Activated T-cell treated with anti-CD3 and anti-CD28 coated beads for 1 hour (primary cell): Measurements from ENCODE around the gene SLC15A3.
"Not testable (repeated sequence)": the region's sequence is repeated elsewhere in the genome, so short reads cannot be mapped to it uniquely, and the experiment has no call there.

Source experiments
- DNase-seq: peaks from one replicate; pipeline ENCODE4 v3.0.0-alpha.2; 2020; ENCODE audit warnings: low read depth

SLC15A3 gene

DNA sequence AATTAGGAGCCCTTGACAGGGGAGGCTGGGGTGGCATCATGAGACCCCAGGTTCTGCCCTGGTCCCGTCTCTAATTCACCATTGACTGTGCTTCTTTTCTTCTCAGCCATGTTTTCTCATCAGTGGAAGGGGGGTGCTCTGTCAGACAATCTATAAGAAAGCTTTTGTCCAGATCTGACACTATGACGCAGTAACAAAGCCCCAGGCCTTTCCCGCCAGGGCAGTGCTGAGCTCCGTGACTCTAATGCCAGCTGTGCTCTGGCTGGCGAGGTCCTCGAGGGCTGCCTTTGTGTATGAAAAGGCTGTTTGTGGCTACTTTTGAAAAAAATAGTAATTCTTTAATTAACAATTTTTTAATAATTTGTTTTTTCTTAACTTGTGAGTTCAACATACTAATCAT is 22.8 kb upstream of the SLC15A3 start:
- DNase-seq, result no peak

DNA sequence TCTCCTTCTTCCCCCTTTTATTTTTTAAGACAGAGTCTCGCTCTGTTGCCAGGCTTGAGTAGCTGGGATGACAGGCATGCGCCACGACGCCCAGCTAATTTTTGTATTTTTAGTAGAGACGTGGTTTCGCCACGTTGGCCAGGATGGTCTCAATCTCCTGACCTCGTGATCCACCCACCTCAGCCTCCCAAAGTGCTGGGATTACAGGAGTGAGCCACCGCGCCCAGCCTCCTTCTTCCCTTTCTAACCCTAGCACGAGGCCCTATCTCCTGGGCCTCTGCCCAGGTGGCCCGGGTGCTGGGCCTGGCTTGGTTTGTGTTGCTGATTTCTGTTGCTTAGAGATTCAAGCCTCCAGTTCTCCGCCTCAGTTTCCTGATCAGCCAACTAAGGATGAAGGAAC is 22.3 kb upstream of the SLC15A3 start:
- not testable (repeated sequence) for DNase-seq

DNA sequence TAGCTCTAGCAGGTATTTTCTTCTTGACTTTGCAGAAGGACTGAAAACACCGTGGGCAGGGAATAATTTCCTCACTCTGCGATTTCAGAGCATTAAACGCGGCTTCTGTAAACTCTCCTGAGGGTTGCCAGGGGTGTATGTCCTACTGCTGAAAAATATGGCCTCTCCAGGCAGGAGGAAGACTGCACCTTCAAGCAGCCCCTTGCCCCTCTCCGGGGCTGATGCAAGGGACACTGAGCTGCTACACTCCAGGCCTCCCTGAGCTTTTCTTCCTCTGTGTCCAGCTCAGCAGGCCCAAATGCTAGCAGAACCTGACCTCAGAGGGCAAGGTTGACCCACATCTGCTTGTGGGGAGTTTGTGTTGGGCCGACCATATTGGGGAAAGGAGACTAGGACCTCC is 21.7 kb upstream of the SLC15A3 start:
- no peak for DNase-seq

DNA sequence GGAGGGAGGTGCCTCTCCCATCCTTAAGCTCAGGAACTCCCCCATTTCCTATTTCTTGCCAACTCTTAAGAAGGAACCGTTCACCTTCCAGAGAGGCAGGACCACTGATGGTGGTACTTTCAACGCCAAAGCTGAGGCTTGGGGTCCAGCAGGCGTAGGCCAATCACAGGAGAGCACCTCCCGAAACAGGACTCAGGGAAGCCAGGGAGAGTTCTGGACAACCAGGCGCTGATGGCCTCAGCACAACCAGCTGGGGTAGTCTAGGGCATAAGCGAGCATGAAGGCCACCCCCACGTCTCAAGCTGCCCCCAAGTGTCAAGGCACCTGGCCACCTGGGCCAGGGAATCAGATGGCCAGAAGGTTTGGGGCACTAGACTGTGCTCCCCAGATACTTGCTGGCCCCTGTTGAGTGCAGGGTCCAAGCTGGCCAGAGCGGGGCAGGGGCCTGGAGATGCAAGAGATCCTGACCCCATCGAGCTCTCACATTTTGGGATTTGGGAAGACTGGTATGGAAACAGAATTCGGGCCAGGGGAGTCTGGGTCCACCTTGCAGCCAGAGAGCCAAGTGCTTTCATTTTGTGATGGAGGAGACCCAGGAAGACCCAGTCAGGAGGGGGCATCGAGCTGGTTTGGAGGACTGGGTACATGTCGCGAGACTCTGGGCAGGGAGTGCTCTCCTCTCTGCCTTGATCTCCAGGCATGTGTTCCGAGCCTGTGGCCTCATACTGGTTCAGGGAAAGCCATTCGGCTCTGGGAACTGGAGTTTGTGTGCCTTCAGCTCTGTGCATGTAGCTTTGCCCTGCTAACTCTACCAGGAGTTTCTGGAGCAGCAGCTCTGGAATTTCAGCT is 20.4 kb upstream of the SLC15A3 start:
- no peak for DNase-seq

DNA sequence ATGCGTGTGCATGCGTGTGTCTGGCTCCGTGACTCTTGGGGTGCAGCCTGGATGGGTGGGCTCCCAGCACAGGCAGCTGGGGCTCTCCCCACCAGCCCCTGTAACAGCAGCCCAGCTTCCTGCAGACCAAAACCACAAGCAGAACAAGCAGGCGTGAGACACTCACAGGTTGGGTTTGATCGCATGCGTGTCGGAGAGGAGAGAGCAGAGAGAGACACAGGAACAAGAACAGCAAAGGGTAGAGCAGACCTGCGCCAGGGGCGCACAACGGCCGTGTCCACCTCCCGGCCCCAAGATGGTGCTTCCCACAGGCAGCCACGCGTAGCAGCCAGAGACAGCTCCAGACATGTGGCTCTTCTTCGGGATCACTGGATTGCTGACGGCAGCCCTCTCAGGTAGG is 19.5 kb upstream of the SLC15A3 start, which contains the start of gene CD6:
Gene CD6 (plus strand): TSS at position 161 of the 400 bp plus-strand sequence. CDS start 186 bp downstream, at position 347.
- peak; percentile 42 for DNase-seq

DNA sequence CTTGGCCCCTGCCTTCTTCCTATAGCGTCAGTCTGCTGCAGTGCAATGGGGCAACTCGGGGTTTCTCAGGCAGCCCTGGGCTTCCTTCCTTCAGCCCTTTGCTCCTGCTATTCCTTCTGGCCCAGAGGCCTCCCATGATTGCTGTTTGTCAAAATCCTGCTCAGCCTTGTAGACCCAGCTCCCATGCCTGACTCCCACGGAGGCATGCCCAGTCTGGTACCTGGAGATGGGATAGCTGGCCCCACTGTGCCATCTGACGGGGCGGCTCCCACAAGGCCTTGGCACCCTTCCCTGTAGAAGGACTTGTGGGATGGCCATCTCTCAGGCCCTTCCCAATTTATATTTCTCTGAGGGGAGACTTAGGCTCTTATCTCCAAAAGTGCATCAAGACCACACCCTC is 18.9 kb upstream of the SLC15A3 start:
- no peak for DNase-seq

DNA sequence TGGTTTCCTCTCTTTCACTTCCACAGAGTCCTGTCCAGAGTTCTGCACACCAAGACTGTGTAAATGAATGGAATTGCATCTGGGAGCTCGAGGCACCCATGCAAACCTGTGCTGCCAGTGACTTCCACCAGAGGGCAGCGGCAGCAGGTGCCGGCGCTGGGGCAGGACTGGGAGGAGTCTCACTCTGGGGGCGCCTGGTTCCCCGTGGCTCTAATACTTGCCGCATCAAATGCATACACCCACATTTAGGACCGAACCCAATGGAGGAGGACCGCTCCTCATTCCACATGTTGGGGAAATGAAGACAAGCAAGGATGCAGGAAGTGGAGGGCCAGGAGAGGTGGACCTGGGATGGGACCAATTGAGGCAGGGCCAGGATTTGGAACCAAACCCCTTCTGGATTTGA is 18.4 kb upstream of the SLC15A3 start:
- peak; percentile 74 for DNase-seq

DNA sequence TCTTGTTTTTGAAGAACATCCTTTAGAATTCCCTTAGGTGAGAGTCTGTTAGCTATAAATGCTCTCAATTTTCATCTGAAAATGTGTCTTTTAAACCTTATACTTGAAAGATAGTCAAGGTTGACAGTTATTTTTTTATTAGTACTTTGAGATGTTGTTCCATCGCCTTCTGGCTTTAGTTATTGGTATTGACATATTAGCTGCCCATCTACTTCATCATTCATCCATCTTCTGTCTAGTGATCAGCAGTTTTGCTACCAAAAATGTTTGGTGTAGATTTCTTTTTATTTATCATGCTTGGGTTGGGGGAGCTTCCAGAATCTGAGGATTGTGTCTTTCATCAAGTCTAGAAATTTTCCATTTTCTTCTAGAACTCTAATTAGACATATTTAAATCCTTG is 16.2 kb upstream of the SLC15A3 start:
- no peak for DNase-seq

DNA sequence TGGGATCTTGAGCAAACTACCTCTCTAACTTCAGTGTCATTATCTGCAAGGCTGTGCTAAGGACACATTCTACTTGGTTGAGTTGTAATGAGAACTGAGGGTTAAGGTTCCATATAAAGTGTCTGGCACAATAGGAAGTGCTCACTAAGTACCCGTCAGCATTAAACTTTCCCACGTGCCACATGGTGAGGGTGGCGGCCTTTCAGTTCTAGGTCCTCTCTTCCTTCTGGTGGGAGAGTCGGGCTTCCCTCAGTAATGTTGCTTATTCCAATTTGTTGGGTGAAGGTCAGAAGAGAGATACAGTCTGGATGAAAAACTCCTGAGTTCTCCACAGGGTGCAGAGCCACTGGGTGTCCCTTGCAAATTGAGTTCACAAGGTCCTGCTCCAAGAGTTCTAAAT is 14.9 kb upstream of the SLC15A3 start:
- no peak for DNase-seq

DNA sequence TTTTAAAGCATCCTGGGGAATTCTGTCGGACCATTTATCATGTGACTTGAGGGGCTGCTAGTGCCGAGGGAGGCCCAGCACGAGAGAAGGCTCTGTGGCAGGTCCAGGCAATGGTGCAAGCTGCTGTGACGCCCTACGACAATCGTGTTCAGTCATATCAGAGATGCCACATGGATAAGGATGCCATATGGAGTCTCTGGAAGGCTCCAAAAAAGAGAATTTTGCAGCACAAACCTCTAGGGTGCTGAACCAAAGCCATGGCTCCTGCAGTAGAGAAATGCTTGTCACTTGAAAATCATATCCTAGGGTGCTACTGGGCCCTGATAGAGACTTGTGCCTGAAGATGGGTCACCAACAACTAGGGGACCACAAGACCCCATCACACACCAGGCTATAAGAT is 12.8 kb upstream of the SLC15A3 start:
- no peak for DNase-seq

DNA sequence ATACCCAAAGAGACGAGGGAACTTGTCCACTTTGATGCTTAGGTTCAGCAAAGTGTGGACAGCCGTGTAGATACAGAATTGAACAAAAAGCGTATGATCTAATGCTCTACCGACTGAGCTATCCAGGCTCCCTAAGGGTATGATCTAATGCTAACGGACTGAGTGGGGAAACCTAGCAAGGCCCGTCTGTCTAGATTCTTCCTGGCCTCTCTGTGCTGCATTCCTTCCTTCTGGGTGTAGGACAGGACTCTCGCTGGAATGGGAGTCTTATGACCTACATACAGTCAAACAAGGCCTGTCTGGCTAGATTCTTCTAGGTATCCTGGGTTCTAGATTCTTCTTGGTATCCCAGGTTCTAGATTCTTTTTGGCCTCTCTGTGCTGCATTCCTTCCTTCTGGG is 8.4 kb upstream of the SLC15A3 start:
- no peak for DNase-seq

DNA sequence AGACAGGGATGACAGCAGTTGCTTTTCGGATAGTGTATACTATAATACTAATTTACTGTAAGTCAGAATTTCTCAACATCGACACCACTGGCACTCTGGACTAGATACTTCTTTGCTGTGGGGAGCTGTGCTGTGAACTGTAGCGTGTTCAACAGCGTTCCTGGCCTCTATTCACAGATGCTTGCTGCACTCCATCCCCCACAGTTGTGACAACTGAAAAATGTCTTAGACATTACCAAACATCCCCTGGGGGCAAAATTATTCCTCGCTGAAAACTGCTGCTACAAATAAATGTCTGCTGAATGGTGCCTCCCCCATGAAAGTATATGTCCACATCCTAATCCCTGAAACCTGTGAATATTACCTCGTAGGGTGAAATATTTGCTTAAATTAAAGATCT is 7.5 kb upstream of the SLC15A3 start:
- DNase-seq, result no peak

DNA sequence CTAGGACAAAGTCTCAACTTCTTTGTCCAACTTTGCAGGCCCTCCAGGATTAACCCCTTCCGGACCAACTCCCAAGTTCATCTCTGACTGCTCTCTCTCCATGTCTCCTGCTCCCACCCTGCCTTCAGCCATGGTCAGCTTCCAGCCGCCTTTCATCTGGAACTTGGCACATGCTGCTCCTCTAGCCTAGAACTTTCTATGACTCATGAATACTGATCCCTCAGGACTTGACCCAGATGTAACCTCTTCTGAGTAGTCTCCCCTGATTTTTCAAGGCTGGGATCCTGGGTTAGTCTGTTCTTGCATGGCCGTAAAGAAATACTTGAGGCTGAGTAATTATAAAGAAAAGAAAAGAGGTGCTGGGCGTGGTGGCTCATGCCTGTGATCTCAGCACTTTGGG is 5.2 kb upstream of the SLC15A3 start:
- DNase-seq, result no peak

DNA sequence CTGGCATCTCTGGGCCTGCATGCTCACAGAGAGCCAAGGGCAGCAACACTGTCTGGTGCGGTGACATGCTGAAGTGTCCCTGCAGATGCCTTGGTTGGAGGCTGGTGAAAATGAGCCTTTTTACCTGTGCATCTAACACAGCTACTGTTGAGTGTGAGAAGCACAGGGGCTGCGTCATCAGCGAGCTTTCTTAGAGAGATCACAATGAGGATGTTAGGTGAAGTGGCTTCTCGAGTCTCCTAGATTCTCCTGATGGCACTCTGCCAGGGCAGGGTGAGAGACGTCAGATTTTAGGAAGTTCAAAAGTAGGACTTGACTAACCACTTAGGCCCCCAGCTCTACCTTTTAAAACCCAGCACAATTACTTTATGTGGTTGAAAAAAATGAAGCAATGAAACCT is 3.6 kb upstream of the SLC15A3 start:
- no peak for DNase-seq

DNA sequence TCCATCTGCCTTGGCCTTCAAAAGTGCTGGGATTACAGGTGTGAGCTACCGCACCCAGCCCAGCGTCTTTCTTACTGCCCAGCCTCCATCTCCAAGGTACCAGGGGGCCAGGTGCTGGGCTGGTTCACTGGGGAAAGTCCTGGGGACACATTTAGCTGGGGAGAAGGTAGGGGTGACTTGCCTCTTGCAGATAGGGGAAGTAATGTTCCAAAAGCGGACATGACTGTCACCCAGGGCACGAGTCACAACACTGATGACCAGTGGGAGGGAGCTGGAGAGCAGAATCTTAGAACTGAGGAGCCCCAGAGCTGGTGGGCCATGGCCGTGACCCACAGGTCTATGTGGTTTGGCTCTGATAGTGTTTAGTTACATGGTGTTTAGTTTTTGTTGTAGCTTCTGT is 2.4 kb upstream of the SLC15A3 start:
- no peak for DNase-seq

DNA sequence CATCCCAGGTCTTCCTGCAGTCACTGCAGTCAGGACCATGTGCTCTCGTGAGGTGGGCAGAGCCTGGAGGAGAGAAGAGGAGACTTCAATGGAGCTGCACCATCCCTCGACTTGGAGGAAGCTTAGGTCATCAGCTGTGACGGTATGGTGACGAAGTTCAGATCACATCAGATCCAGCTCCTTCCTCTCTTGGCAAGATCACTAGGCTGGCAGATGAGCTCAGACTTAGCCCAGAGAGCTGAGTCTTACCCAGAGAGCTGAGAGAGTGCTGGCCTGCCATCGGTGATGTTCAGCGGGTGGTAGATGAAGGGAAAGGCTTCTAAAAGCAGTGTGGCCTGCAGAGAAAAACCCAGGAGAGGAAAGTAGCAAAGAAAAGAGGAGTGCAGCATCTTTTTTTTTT is 1.8 kb upstream of the SLC15A3 start:
- DNase-seq, result no peak

DNA sequence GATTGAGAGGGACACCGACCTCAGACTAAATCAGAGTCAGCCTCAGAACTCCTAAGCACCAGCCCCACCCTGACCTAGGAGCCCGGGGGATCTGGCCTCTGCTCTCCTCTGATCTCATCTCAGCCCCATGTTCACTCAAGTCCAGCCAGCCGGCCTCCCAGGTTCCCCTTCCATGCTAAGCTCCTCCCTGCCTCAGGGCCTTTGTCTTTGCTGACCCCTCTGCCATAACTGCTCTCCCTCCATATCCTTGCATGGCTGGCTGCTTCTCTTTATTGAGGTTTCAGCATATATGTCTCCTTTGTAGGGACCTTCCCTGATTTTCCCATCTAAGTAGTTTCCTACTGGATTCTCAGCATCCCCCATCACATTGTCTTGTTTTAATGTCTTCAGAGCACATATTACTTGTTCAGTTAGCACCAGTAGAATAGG is 780 bp upstream of the SLC15A3 start:
- DNase-seq, result no peak

DNA sequence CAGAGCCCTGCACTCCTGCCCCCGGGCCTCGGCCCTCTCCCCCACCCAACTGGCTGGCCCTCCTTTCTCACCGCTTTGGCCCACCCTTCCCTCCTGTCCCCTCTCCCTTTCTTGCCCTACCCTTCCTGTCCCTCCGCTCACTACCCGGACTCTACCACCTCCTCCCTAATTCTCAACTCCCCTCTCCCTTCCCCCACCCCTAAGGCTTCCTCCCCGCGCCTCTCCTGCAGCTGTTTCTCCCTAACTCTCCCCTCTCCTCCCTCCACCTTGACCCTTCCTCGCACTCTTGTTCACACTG is 421 bp downstream of the SLC15A3 start:
- no peak for DNase-seq

DNA sequence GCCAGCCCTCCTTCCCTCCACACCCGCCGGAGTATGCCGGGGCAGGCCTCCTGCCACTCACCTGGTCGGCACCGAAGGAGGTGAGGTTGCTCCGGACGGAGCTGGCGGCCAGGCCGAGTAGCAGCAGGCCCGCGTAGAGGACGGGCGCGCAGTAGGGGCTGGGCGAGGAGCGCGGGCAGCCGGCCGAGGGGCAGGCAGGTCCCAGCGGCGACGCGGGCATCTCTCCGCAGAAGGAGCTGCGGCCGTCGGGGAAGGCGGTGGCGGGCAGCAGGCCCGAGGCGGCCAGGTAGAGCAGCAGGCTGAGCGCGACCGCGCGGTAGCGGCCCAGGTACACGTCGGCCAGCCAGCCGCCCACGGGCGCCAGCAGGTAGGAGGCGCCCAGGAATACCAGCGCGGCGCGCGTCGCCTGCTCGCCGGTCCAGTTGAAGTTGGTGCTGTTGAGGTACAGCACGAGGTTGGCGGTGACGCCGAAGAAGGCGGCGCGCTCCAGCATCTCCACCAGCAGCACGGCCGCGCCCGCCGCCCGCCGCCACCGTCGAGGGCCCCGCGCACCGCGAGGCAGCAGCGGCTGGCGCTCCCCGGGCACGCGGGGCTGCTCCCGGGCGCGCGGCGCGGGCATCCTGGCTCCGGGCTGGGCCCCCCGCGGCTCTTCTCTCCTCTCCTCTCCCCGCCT is 907 bp downstream of the SLC15A3 start:
- DNase-seq, result no peak

DNA sequence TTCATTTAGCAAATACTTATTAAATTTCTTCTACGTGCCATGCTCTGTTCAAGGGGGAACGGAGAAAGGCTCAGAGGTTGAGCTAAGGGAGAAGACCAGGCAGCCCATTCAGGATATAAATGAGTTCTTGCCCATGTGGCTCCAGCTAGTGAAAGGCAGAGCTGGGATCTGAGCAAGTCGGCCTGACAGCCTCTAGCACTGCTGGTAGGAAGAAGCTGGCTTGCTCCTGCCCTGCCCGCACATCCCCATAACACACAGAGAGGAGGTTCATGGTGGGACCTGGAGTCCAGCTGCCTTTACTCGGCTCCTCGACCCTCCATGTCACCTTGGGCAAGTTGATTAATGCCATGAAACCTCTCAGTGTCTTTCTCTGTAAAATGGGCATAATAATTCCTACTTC is 2.0 kb downstream of the SLC15A3 start:
- DNase-seq, result no peak

DNA sequence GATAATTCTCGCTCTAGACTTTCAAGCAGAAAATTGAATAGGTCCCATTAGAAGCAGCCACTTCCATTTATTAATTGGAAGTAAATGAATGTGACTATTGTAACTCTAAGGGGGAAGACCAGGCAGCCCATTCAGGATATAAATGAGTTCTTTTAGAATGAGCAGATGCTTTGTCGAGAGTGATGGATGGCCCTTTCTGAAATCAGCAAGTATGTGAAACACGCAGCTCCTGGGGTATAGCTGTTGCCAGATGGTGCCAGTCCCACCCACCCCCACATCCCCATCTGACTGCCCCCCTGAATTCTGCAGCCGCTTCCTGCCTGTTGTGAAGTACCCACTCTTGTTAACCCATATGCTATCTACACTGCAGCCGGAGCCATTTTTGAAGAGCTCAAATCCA is 3.7 kb downstream of the SLC15A3 start:
- no peak for DNase-seq

DNA sequence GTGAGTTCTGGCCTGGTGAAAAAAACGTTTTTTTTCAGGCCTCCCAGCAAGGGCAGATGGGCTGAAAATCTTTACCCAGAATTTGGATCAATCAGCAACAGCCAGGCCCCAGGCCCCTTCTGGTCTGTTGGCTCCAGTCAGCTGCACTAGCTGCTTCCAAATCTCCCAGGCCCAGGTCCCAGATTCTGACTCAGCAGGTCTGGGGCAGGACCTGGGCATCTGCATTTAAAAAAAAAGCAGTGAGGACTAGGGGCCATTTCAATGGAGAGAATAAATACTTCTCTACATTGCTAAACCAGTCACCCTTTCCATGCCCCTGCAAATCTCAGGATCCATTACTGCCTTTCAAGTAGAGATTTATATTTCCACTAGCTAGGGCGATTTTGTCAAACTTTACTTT is 4.3 kb downstream of the SLC15A3 start:
- no peak for DNase-seq

DNA sequence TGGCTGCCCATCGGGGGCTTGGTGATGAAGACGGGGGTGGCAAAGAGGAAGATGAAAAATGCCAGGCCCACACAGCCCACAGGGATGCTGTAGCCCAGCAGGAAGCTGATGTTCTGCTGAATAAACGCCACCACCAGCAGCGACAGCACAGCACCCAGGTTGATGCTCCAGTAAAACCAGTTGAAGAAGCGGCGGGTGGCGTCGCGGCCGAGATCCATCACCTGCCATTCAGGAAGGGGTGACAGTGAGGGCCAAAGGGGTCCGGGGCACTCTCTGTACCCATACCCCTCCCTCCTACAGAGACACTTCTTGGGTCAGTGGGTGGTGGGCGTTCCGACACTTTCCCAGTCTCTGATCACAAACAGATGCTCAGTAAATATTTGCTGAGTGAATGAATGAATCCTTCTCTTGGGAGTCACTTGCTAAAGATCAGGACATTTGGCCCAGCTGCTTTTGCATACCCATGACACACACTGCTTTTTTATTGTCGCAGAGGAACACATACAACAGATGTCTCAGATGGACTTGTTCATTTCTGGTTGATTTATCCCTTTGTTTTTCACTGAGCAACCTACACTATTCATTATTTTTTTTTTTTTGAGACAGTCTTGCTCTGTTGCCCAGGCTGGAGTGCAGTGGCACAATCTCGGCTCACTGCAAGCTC is 5.2 kb downstream of the SLC15A3 start:
- DNase-seq, result no peak
